ENCODE measurements around the gene CHMP2A.

Gene CHMP2A

GRCh38 chr19:58557221-58558065, 2.5 kb upstream of the CHMP2A start:
- DNase-seq (ENCODE audit: low spot score), result no peak
- H2BK12ac ChIP-seq (ENCODE audit: low read length), result no peak overlapping the region
- no peak overlapping the region for H4K91ac ChIP-seq (ENCODE audit: low read depth, low read length, poor library complexity)

GRCh38 chr19:58556622-58557220, 1.8 kb upstream of the CHMP2A start:
- Histone ChIP-seq H3K18ac (ENCODE audit: low read length) (no peak overlapping the region), H3K4me3 (ENCODE audit: low read length in 2 of 2) (peak overlapping the region in 1 of 2 donors; percentile 84), H3K14ac (ENCODE audit: low read length) (no peak overlapping the region), H3K9ac (ENCODE audit: low read depth, low read length, poor library complexity) (peak overlapping the region; percentile 60), H3K4ac (ENCODE audit: low read length) (no peak overlapping the region), H3K27me3 (ENCODE audit: control insufficient read depth in 3 of 3, insufficient read depth in 3 of 3, low read depth in 1 of 3, low read length in 3 of 3) (peaks cover 0 to 2% (median 0%) of the 10 kb centered on the region in 3 experiments), H3K23ac (ENCODE audit: low read depth, low read length, poor library complexity) (peak overlapping the region; percentile 67), H3K36me3 (replicated peaks in 1 of 2; ENCODE audit: control insufficient read depth in 2 of 2, insufficient read depth in 2 of 2, low read length in 2 of 2) (peaks cover 25 to 47% of the 10 kb centered on the region in 2 donors), H4K91ac (ENCODE audit: low read depth, low read length, poor library complexity) (no peak overlapping the region), H3K27ac (replicated peaks; ENCODE audit: low read length) (no peak overlapping the region), H2BK5ac (ENCODE audit: low read length) (peak overlapping the region; percentile 49), H3K4me1 (ENCODE audit: control insufficient read depth in 2 of 2, insufficient read depth in 1 of 2, low read depth in 1 of 2, low read length in 2 of 2) (peaks cover 13 to 28% of the 10 kb centered on the region in 2 donors), H2AK5ac (ENCODE audit: low read depth, low read length) (no peak overlapping the region), H2BK15ac (ENCODE audit: low read length) (no peak overlapping the region), H2BK120ac (ENCODE audit: low read depth, low read length) (no peak overlapping the region), H3K9me3 (replicated peaks in 1 of 2; ENCODE audit: control insufficient read depth in 2 of 2, insufficient read depth in 1 of 2, low read depth in 1 of 2, low read length in 2 of 2) (peaks cover 0 to 1% of the 10 kb centered on the region in 2 donors), H3K4me2 (ENCODE audit: insufficient read depth, low read length, poor library complexity, severe bottlenecking) (no peak overlapping the region), H2AFZ (ENCODE audit: low read length) (no peak overlapping the region), H3K79me1 (ENCODE audit: low read depth, low read length) (peaks cover 4% of the 10 kb centered on the region), H4K8ac (ENCODE audit: low read depth, low read length) (no peak overlapping the region), H2BK12ac (ENCODE audit: low read length) (no peak overlapping the region)
- DNase-seq (ENCODE audit: low spot score), result no peak
- WGBS, 2 donors (ENCODE audit: extremely low coverage in 2 of 2, insufficient read length in 2 of 2, insufficient replicate concordance in 1 of 2), result no CpG with 5 or more reads among the region's 10 CpGs

More at GRCh38 chr19:58557221-58558065, 2.5 kb upstream of the CHMP2A start:
- peaks cover 0 to 9% (median 0%) of the 10 kb centered on the region in 3 experiments for H3K27me3 ChIP-seq (ENCODE audit: control insufficient read depth in 3 of 3, insufficient read depth in 3 of 3, low read depth in 1 of 3, low read length in 3 of 3)
- peak overlapping the region; percentile 98 for H3K9ac ChIP-seq (ENCODE audit: low read depth, low read length, poor library complexity)
- peaks cover 4% of the 10 kb centered on the region for H3K79me1 ChIP-seq (ENCODE audit: low read depth, low read length)
- H4K8ac ChIP-seq (ENCODE audit: low read depth, low read length), result no peak overlapping the region
- no peak overlapping the region for H3K4ac ChIP-seq (ENCODE audit: low read length)
- no peak overlapping the region for H3K18ac ChIP-seq (ENCODE audit: low read length)
- 100% methylated on average over 1 of the region's 12 CpGs; no CpG with 5 or more reads in 1 of the 2 donors for WGBS, 2 donors (ENCODE audit: extremely low coverage in 2 of 2, insufficient read length in 2 of 2, insufficient replicate concordance in 1 of 2)
- H3K4me3 ChIP-seq (ENCODE audit: low read length in 2 of 2), result peak overlapping the region; percentile 84 to 90
- H3K14ac ChIP-seq (ENCODE audit: low read length), result peak overlapping the region; percentile 65
- H2BK15ac ChIP-seq (ENCODE audit: low read length), result no peak overlapping the region
- peaks cover 0 to 4% of the 10 kb centered on the region in 2 donors for H3K9me3 ChIP-seq (replicated peaks in 1 of 2; ENCODE audit: control insufficient read depth in 2 of 2, insufficient read depth in 1 of 2, low read depth in 1 of 2, low read length in 2 of 2)
- H3K4me2 ChIP-seq (ENCODE audit: insufficient read depth, low read length, poor library complexity, severe bottlenecking), result peak overlapping the region; percentile 75
- H3K36me3 ChIP-seq (replicated peaks in 1 of 2; ENCODE audit: control insufficient read depth in 2 of 2, insufficient read depth in 2 of 2, low read length in 2 of 2), result peaks cover 19 to 46% of the 10 kb centered on the region in 2 donors
- peak overlapping the region; percentile 100 for H3K27ac ChIP-seq (replicated peaks; ENCODE audit: low read length)
- H3K23ac ChIP-seq (ENCODE audit: low read depth, low read length, poor library complexity), result peak overlapping the region; percentile 94
- peak overlapping the region; percentile 97 for H2BK5ac ChIP-seq (ENCODE audit: low read length)
- H3K4me1 ChIP-seq (ENCODE audit: control insufficient read depth in 2 of 2, insufficient read depth in 1 of 2, low read depth in 1 of 2, low read length in 2 of 2), result peaks cover 19 to 28% of the 10 kb centered on the region in 2 donors
- H2AFZ ChIP-seq (ENCODE audit: low read length), result no peak overlapping the region
- peak overlapping the region; percentile 21 for H2BK120ac ChIP-seq (ENCODE audit: low read depth, low read length)
- H2AK5ac ChIP-seq (ENCODE audit: low read depth, low read length), result peak overlapping the region; percentile 89

DNA sequence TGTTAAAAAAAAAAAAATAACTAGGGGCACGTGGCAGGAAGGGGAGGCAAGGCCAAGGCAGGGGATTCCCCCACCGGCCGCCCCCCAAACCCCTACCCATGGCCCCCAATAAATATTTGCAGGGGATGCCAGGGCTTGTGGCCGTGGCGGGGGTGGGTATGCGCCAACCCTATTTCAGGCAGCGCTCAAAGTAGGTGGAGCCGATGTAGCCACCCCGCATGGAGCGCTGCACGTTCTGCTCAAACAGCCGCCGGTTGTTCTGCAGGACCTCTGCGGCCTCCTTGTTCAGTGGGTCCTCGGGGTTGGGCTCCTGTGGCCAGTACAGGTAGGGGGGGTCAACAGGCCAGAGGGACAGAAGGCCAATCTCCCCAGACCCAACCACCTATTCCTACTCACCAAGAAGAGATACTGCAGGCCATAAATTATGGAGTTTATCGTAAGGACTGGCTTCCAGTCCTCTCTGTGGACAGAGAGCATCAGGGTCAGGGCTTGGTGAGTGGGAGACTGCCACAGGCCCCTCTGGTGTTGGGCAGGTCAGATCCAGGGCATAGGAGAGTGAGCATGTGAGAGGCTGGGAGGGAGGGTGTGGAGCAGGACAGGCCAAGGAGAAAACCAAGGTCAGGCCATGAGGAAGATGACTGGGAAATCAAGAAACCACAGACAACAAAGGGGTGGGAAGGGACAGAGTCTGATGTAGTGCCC, 1.2 kb upstream of the CHMP2A start:
- H2BK120ac ChIP-seq (ENCODE audit: low read depth, low read length), result no peak overlapping the region
- peak overlapping the region; percentile 67 for H3K23ac ChIP-seq (ENCODE audit: low read depth, low read length, poor library complexity)
- no peak overlapping the region for H2AK5ac ChIP-seq (ENCODE audit: low read depth, low read length)
- no peak for DNase-seq (ENCODE audit: low spot score)
- H3K4me2 ChIP-seq (ENCODE audit: insufficient read depth, low read length, poor library complexity, severe bottlenecking), result no peak overlapping the region
- no peak overlapping the region for H3K4ac ChIP-seq (ENCODE audit: low read length)
- peak overlapping the region in 1 of 2 donors; percentile 84 for H3K4me3 ChIP-seq (ENCODE audit: low read length in 2 of 2)
- peaks cover 13 to 28% of the 10 kb centered on the region in 2 donors for H3K4me1 ChIP-seq (ENCODE audit: control insufficient read depth in 2 of 2, insufficient read depth in 1 of 2, low read depth in 1 of 2, low read length in 2 of 2)
- H3K18ac ChIP-seq (ENCODE audit: low read length), result no peak overlapping the region
- no peaks in the 10 kb centered on the region for H3K9me3 ChIP-seq (replicated peaks in 1 of 2; ENCODE audit: control insufficient read depth in 2 of 2, insufficient read depth in 1 of 2, low read depth in 1 of 2, low read length in 2 of 2)
- H3K27me3 ChIP-seq (ENCODE audit: control insufficient read depth in 3 of 3, insufficient read depth in 3 of 3, low read depth in 1 of 3, low read length in 3 of 3), result no peaks in the 10 kb centered on the region
- WGBS, 2 donors (ENCODE audit: extremely low coverage in 2 of 2, insufficient read length in 2 of 2, insufficient replicate concordance in 1 of 2), result no CpG with 5 or more reads among the region's 16 CpGs
- H3K14ac ChIP-seq (ENCODE audit: low read length), result no peak overlapping the region
- no peak overlapping the region for H2BK5ac ChIP-seq (ENCODE audit: low read length)
- peaks cover 31 to 49% of the 10 kb centered on the region in 2 donors for H3K36me3 ChIP-seq (replicated peaks in 1 of 2; ENCODE audit: control insufficient read depth in 2 of 2, insufficient read depth in 2 of 2, low read length in 2 of 2)
- H2BK12ac ChIP-seq (ENCODE audit: low read length), result no peak overlapping the region
- H2BK15ac ChIP-seq (ENCODE audit: low read length), result no peak overlapping the region
- H3K27ac ChIP-seq (replicated peaks; ENCODE audit: low read length), result no peak overlapping the region
- peaks cover 4% of the 10 kb centered on the region for H3K79me1 ChIP-seq (ENCODE audit: low read depth, low read length)
- H4K91ac ChIP-seq (ENCODE audit: low read depth, low read length, poor library complexity), result no peak overlapping the region
- peak overlapping the region; percentile 24 for H3K9ac ChIP-seq (ENCODE audit: low read depth, low read length, poor library complexity)
- H2AFZ ChIP-seq (ENCODE audit: low read length), result no peak overlapping the region
- H4K8ac ChIP-seq (ENCODE audit: low read depth, low read length), result no peak overlapping the region
